GM12873 (cell line): Measurements from ENCODE around the gene THPO.
A peak's percentile ranks its signal among the peaks of the same experiment; 100 is the strongest.

Experiments used
- TF ChIP-seq, protein P1 (sequence below): IDR thresholded peaks from 2 replicates; pipeline ENCODE4 v1.5.1; 2012; ENCODE audit warnings: low read depth, mild to moderate bottlenecking, moderate library complexity, low read length, control low read depth; ENCODE audit not compliant: insufficient read depth; ENCODE audit errors: missing control alignments

The THPO gene

DNA sequence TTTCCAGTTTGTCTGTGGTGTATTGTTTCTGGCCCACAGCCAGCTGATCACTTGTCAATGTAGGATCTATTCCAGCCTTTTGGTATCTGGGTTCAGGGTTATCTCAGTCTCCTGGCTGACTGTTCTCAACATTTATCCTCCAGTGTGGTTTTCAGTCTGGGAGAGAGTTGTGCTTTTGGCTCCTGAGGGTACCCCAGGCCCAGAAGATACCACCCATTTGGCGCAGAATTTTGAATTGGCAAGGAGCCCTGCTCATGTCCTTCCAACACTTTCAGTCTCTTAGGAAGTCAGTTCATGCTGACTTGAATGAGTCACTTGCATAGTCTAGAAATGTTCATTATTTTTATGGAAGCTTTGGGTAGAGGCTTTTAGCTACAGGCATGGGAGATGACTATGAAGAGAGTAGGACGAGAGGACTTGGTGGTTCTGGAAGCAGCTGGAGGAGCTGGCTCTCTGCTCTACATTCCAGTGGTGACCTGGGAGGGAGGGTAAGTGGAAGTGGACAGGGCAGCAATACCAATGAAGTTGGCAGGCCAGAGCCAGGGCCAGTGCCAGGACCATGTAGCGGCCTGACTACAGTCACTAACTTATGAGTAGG is 9.3 kb downstream of the THPO start:
- TF ChIP-seq, protein P1, sequence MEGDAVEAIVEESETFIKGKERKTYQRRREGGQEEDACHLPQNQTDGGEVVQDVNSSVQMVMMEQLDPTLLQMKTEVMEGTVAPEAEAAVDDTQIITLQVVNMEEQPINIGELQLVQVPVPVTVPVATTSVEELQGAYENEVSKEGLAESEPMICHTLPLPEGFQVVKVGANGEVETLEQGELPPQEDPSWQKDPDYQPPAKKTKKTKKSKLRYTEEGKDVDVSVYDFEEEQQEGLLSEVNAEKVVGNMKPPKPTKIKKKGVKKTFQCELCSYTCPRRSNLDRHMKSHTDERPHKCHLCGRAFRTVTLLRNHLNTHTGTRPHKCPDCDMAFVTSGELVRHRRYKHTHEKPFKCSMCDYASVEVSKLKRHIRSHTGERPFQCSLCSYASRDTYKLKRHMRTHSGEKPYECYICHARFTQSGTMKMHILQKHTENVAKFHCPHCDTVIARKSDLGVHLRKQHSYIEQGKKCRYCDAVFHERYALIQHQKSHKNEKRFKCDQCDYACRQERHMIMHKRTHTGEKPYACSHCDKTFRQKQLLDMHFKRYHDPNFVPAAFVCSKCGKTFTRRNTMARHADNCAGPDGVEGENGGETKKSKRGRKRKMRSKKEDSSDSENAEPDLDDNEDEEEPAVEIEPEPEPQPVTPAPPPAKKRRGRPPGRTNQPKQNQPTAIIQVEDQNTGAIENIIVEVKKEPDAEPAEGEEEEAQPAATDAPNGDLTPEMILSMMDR = no peak

DNA sequence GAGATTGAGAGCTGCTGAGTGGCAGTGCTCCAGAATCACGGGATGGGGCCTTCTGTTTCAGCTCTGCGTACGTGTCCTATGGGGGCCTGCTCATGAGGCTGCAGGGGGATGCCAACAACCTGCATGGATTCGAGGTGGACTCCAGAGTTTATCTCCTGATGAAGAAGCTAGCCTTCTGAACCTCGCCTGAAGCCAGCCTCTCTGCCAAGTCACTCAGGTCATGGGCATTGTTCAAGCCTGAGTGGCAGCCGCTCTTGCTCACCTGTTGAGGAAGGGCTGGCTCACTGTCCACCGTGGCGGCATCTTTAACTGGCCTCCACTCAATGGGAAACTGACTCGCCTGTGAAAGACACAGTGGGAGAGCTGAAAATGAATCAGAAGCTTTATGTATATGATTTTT is 9.9 kb downstream of the THPO start:
- TF ChIP-seq, protein P1 = no peak

DNA sequence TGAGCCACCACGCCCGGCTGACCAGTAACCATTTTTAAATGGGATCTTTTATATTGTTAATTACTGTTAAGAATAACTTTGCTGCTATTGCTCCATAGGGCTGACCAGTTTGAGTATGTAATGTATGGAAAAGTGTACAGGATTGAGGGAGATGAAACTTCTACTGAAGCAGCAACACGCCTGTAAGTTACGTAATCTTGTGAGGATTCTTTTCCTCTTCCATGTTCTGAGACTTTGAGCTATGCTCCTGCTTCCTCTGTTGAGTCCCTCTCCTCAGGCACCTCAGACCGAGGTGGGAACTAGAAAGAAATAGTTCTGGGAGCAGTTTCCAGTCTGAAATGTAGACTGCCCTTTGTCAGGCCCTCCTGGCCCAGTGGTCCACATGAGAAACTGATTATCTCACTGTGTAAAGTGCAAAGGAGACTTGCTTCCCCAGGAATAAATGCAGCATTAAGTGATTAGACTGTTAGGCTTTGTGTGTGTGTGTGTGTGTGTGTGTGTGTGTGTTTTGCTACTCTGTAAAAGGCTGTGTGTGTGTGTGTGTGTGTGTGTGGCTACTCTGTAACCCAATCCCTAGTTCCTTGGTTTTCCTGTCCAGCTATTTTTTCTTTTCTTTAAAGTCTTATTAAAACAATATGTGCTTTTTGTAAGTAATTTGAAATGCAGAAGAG is 11.3 kb downstream of the THPO start:
- TF ChIP-seq, protein P1 = no peak

DNA sequence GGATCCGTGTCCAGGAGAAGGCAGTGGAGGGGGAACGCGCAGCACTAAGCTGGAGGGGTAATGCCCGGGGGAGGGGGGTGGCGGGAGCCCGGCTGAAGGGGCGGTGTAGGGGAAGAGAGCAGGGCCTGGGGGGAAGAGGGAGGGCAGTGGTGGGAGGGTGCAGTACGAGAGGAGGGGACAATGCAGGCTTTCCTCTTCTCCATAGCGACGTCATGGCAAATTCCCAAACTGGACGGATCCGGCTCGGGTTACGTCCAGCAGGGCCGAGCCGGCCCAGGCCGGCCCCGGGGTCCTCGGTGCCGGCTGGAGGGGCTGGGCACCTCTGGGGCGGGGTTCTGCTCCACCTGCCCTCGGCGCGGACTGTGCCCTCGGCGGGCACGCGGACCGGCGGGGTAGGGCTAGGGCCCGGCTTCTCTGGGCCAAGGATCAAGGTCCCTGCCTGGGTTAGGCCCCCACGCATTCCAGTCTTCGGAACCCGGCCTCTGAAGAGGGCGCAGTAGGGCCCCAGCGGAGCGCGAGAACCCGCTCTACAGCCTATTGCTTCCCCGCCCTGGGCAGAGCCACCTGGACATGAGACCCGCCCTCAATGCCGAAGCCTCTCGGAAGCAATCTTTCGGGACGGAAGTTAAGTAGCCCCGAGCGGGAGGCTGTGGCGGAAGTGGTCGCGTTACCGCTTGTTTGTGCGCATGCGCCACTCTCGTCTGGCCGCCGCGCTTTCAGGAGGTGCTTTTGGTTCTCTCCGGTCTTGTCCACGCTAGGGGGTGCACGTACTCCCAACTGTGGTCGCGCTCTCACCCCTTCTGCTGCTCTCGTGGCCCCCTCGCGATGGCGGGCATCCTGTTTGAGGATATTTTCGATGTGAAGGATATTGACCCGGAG is 15.1 kb downstream of the THPO start:
- TF ChIP-seq, protein P1 = peak; percentile 65

DNA sequence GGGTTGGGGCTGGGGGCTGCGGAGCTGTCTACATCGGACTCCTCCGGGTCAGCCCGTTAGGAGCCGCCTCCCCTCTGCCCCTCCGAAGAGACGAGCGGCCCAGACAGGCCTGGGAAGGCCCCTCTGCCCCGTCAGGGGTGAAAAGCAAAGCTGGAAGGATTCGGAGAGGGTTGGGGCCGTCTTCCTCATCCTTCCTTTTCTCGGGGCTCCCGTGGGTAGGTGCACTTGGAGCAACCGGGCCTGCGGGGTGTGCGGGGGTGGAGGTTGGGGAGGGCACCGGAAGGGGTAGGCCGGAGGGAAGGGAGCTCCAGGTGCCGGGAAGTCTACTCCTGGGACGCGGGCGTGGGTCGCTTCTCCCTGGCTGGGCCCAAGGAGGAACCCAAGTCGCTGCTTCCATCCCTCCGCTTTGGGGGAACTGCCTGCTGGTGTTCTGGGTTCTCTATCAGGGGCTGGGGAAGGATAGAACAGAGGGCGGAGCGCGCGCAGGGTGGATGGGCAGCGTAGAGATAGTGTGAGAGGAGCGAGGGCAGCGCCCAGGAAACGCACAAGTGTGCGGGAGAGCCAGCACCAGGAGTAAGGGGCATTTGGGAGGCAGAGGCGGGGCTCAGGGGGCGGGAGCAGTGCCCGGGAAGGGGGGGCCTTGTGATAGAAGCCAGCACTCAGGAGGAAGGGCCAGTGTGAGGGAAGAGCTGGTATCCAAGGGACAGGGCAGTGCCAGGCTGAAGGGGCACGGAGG is 15.9 kb downstream of the THPO start:
- TF ChIP-seq, protein P1 = no peak

DNA sequence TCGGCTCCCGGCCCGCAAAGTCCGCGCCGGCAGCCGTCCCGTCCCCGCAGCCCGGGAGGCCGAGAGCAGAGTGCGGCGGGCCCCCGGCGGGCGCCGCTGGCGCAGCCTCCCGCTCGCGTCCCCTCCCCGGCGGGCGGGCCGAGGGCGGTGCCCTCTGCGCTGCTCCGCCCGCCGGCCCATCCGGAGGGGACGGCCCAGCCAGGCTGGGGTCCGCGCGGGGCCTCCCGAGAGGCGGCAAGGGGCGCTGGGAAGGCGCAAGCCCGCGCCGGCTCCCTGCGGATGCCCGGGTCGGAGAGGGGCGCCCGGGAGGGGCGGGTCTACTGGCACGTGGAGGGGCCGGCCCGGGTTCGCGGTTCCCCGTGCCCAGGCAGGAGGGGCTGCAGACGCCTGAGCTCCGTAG is 16.5 kb downstream of the THPO start, which contains the start of the genes CLCN2 and POLR2H:
Gene CLCN2 (minus strand): TSS at position 74 of the 400 bp plus-strand sequence. CDS start 126 bp downstream, outside the sequence.
Gene POLR2H (plus strand): TSS at position 179 of the 400 bp plus-strand sequence. CDS start 1,783 bp downstream, outside the sequence.
- TF ChIP-seq, protein P1 = no peak
